ENCODE measurements around the gene ADGRA1. TPM values are rescaled to one million over a fixed set of nuclear protein-coding genes. Genes with fewer than 3 reads are reported as not detected.

The ADGRA1 gene
- total RNA-seq, 1 donor from 2014 or later, result not detected

GRCh38 chr10:133180965-133181639 is 93.4 kb downstream of the ADGRA1 start:
- ATAC-seq, result no peak

Other genes starting within 250 kb of the ADGRA1 start
- gene CFAP46, start 145.4 kb upstream of the ADGRA1 start, total RNA-seq, result 0.64 TPM
- 3.8 TPM for gene KNDC1, start 72.3 kb downstream of the ADGRA1 start, total RNA-seq
- gene UTF1, start 142.3 kb downstream of the ADGRA1 start, total RNA-seq, result not detected
- gene VENTX, start 149.9 kb downstream of the ADGRA1 start, total RNA-seq, result 0.12 TPM
- 2.5 TPM for gene ADAM8, start 188.9 kb downstream of the ADGRA1 start, total RNA-seq
- gene TUBGCP2, start 220.9 kb downstream of the ADGRA1 start, total RNA-seq, result 35.8 TPM
- gene ZNF511, start 221.0 kb downstream of the ADGRA1 start, total RNA-seq, result 34.9 TPM
- not detected for gene CALY, start 249.0 kb downstream of the ADGRA1 start, total RNA-seq